Activated CD8-positive, alpha-beta memory T cell treated with anti-CD3 and anti-CD28 coated beads, Interleukin-2, amount 10 ng/mL, durations not matched to agents 7 days and 5 days (primary cell): ENCODE measurements around the gene IQGAP2. TPM values are rescaled to one million over a fixed set of nuclear protein-coding genes. Genes with fewer than 3 reads are reported as not detected.
A peak's percentile ranks its signal among the peaks of the same experiment; 100 is the strongest.

Source experiments
- ATAC-seq: fragments of 150-1000 bp; cut with Tn5 transposase; one replicate; pipeline ENCODE4 v1.10.0; 2021; ENCODE audit warnings: moderate library complexity
- CTCF ChIA-PET: fragments of 350-600 bp; sonication (Branson Sonifier 250); formaldehyde crosslinking; loops from one replicate; lab custom pipeline; 2021; ENCODE audit warnings: antibody characterized with exemption; lab: Charles Lee
- DNase-seq: peaks from one replicate; pipeline ENCODE4 v3.0.0-alpha.2; 2020
- H3K27ac Mint-ChIP-seq: one replicate; pipeline ENCODE4 v1.8.0; 2021; ENCODE audit warnings: mild to moderate bottlenecking, mixed read lengths
- H3K27me3 Mint-ChIP-seq: one replicate; pipeline ENCODE4 v1.8.0; 2021; ENCODE audit warnings: mixed read lengths
- H3K36me3 Mint-ChIP-seq: one replicate; pipeline ENCODE4 v1.8.0; 2021; ENCODE audit warnings: mild to moderate bottlenecking, mixed read lengths
- H3K4me1 Mint-ChIP-seq: one replicate; pipeline ENCODE4 v1.8.0; 2021; ENCODE audit warnings: mixed read lengths
- H3K4me3 Mint-ChIP-seq: one replicate; pipeline ENCODE4 v1.8.0; 2021; ENCODE audit warnings: mild to moderate bottlenecking, moderate library complexity, mixed read lengths
- H3K9me3 Mint-ChIP-seq: one replicate; pipeline ENCODE4 v1.8.0; 2022; ENCODE audit warnings: low read depth, mixed read lengths
- total RNA-seq, 2 experiments: library from RNA; stranded (reverse); gene quantifications; one replicate each; pipeline ENCODE4 v1.2.3, GENCODE V29; 2021

IQGAP2 gene
- total RNA-seq, 2 experiments from 2014 or later = 70.2 to 118 TPM

DNA sequence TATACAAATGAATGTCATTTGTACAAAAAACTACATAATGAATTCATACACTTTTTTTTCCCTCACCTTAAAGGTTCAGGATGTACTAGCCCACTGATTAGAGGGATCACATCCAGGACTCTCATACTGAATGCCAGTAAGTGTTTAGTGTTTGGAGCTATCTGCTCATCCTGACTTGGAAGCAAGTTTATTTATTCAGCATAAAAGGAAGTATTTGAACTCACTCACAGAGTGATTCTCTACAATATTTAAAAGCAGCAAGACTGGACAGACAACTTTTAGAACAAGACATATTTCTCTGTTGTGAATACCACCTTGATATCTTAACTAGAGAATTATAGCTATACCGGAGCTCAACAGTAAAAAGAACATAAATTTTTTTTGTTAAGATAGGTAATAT lies 14.8 kb upstream of the IQGAP2 start:
- no peaks in the 10 kb centered on the region for H3K9me3 Mint-ChIP-seq
- H3K4me1 Mint-ChIP-seq = peaks cover 59% of the 10 kb centered on the region
- no peak overlapping the region for H3K4me3 Mint-ChIP-seq
- DNase-seq (no peak), ATAC-seq (no peak)
- no peaks in the 10 kb centered on the region for H3K27me3 Mint-ChIP-seq
- H3K27ac Mint-ChIP-seq = no peak overlapping the region
- peaks cover 7% of the 10 kb centered on the region for H3K36me3 Mint-ChIP-seq
- CTCF ChIA-PET = interaction anchor here (0.9 to 6.3 kb wide), 4 partner anchors 9 to 79 kb away, joined by 3 to 32 read pairs (median 3); partner anchors contain the start of gene IQGAP2

DNA sequence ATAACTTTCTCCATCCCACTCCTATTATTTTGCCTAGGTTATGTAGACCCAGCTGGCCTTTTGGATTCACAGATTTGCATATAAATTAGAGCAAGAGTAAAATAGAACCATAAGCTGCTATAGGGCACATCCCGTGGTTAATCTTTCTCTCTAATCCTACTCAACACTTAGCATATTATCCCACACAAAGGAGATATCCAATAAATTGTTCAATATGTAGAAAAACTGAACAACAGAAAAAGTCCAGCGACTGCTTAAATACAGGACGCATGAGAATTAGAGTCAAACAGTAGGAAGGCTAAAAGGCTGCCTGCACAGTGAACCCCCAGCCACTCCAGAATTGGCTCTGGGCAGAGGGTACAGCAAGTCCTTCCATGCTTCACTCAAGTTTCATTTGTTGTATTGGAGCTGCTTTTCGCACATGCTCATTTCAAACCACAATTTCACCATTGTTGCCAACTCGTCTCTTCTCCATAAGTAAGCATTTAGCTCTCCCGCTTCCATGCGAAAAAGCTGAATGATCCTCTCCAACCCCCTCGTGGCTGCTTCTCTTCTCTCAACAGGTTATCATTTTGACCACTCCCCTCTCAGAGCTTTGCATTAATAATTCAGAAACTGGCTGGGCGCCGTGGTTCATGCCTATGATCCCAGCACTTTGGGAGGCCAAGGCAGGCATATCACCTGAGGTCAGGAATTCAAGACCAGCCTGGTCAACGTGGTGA lies 14.1 kb upstream of the IQGAP2 start:
- DNase-seq = no peak
- H3K4me1 Mint-ChIP-seq = peaks cover 56% of the 10 kb centered on the region
- ATAC-seq = no peak
- no peak overlapping the region for H3K27ac Mint-ChIP-seq
- no peak overlapping the region for H3K4me3 Mint-ChIP-seq
- no peaks in the 10 kb centered on the region for H3K9me3 Mint-ChIP-seq
- H3K36me3 Mint-ChIP-seq = peaks cover 8% of the 10 kb centered on the region
- no peaks in the 10 kb centered on the region for H3K27me3 Mint-ChIP-seq
- CTCF ChIA-PET = interaction anchor here (0.9 to 6.3 kb wide), 4 partner anchors 9 to 80 kb away, joined by 3 to 32 read pairs (median 3); partner anchors contain the start of gene IQGAP2

DNA sequence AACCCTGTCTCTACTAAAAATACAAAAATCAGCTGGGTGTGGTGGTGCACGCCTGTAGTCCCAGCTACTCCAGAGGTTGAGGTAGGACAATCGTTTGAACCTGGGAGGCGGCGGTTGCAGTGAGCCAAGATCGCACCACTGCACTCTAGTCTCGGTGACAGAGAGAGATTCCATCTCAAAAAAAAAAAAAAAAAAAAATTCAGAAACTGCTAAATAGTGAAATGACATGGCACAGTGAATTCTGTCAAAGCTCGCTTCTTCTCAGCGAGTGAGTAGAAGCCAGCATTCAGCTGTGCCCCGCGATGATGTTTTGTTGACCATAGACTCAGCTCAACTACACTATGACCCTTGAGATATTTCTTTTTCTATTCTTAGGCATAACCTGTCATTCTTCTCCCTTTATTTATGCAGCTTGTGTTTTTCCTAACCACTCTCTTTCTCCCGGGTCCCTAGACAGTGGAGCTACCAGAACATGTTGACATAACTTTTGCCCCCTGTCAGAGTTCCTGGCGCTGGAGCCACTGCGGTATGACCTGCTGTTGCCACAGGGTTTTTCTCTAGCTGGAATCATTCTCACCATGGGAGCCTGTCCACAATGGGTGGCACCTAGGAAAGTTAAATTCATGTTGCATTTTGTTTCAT lies 13.5 kb upstream of the IQGAP2 start:
- H3K27me3 Mint-ChIP-seq = no peaks in the 10 kb centered on the region
- ATAC-seq (no peak), DNase-seq (no peak)
- CTCF ChIA-PET = interaction anchor here (6.3 kb wide), 1 partner anchor 14 kb away, joined by 32 read pairs; the partner anchor contains the start of gene IQGAP2
- H3K9me3 Mint-ChIP-seq = no peaks in the 10 kb centered on the region
- H3K4me1 Mint-ChIP-seq = peaks cover 53% of the 10 kb centered on the region
- H3K4me3 Mint-ChIP-seq = no peak overlapping the region
- H3K36me3 Mint-ChIP-seq = peaks cover 8% of the 10 kb centered on the region
- no peak overlapping the region for H3K27ac Mint-ChIP-seq

DNA sequence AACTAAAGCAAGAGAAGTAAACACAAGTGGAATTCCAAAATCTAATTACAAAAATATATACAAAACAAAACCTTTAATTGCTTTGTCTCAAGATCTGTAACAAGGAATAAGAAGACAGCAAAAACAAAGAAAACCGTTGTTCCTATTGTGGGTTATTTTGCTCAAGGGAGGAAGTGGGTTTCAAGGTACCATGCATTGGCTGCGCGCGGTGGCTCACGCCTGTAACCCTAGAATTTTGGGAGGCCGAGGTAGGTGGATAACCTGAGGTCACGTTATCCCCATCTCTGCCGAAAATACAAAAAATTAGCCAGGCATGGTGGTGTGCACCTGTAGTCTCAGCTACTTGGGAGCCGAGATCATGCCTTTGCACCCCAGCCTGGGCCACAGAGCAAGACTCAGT lies 12.1 kb upstream of the IQGAP2 start:
- peak overlapping the region; percentile 66 for H3K27ac Mint-ChIP-seq
- no peak overlapping the region for H3K4me3 Mint-ChIP-seq
- no peaks in the 10 kb centered on the region for H3K27me3 Mint-ChIP-seq
- H3K4me1 Mint-ChIP-seq = peaks cover 47% of the 10 kb centered on the region
- ATAC-seq (peak; percentile 57), DNase-seq (no peak)
- no peaks in the 10 kb centered on the region for H3K9me3 Mint-ChIP-seq
- H3K36me3 Mint-ChIP-seq = peaks cover 8% of the 10 kb centered on the region
- CTCF ChIA-PET = interaction anchor here (0.7 to 6.3 kb wide), 4 partner anchors 9 to 173 kb away, joined by 3 to 32 read pairs (median 3); partner anchors contain the start of gene IQGAP2

DNA sequence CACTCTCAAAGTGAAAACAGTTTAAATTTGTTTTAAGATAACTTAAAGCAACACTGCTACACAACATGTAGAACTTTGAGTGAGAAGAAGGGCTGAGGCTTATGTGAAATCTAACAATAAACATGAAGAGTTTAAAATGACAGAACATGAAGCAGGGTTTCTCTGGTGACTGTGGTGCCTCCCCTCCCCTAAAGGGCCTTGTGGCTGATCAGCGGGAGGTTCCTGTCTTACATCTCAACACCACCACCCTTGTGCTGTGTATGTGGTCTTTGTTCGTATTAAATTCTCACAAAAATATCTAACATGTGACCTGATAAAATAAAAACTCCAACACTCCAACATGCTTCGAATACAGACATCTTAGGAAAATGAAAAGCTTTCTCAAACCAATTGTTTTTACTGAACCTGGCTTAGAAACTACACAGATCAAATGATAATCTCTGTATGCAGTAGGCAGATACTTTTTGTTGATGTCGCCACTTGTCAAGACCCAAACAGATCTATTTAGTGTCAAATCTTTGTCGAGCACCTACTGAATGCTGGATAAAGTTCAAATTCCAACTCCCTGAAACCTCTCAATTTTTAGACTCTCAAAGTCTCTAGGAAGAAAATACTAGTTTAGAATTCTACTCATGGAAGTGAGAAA lies 9.9 kb upstream of the IQGAP2 start:
- Mint-ChIP-seq H3K36me3 (peaks cover 8% of the 10 kb centered on the region), H3K9me3 (no peaks in the 10 kb centered on the region), H3K4me3 (no peak overlapping the region), H3K27ac (peak overlapping the region; percentile 71), H3K27me3 (no peaks in the 10 kb centered on the region), H3K4me1 (peaks cover 45% of the 10 kb centered on the region)
- CTCF ChIA-PET = interaction anchor here (1.1 to 2.6 kb wide), 6 partner anchors 9 to 151 kb away, joined by 3 to 19 read pairs (median 4); partner anchors contain the start of gene IQGAP2
- ATAC-seq (peak; percentile 80), DNase-seq (peak; percentile 51)

DNA sequence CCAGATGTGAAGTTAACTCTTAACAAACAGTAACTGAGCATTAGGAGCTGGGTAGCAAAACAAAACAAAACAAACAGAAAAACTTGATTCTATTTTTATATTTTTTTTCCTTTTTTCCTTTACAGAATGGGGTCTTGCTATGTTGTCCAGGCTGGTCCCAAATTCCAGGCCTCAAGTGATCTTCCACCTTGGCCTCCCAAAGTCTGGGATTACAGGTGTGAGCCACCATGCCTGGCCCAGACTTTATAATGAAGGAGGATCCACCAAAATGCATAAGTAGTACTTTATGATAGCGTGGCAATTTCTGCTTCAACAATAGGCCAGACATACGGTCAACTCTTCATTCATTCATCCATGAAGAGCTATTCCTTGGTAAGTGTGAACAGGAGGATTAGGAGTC lies 5.9 kb upstream of the IQGAP2 start:
- H3K27me3 Mint-ChIP-seq = peaks cover 3% of the 10 kb centered on the region
- CTCF ChIA-PET = no interaction called here
- no peak overlapping the region for H3K4me3 Mint-ChIP-seq
- no peak for ATAC-seq
- no peaks in the 10 kb centered on the region for H3K9me3 Mint-ChIP-seq
- no peak for DNase-seq
- H3K36me3 Mint-ChIP-seq = peaks cover 5% of the 10 kb centered on the region
- peaks cover 36% of the 10 kb centered on the region for H3K4me1 Mint-ChIP-seq
- no peak overlapping the region for H3K27ac Mint-ChIP-seq

DNA sequence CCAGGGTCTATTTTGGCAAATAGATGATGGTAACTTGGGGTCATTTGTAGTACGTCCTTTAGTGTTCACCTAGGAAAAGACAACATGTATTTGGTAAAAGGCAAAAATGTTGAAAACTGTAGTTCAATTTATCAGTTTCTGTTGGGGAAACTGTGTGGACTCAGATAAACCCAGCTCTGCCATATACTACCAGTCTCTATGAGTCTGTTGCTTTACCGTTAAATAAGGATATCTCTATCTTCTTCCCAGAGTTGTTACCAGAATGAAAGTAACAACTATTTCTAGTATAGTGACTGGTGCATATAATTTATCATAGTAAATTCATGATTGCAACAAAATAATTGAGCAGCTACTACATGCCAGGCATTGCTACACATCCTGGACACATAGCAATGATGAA lies 3.8 kb upstream of the IQGAP2 start:
- peaks cover 3% of the 10 kb centered on the region for H3K36me3 Mint-ChIP-seq
- H3K4me1 Mint-ChIP-seq = peaks cover 26% of the 10 kb centered on the region
- no peaks in the 10 kb centered on the region for H3K9me3 Mint-ChIP-seq
- H3K27ac Mint-ChIP-seq = no peak overlapping the region
- no peak overlapping the region for H3K4me3 Mint-ChIP-seq
- CTCF ChIA-PET = no interaction called here
- DNase-seq (no peak), ATAC-seq (no peak)
- H3K27me3 Mint-ChIP-seq = peaks cover 3% of the 10 kb centered on the region

DNA sequence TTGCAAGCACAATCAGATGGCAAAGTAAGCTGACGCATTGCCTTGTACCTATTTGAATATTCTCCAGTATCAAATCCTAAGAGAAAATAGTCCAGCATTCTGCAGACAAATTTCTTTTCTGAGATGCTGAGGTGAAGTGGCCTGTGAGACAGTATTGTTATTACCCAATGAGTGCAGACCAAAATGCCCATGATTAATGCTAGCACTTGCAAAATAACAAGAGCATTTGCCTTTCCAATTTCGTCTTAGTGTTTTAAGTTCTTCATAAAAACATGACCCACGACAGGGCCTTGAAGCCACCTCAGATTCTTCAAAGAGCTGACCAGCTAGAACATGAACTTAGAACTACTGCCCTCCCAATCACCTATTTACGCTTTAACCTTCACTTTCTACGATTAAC lies 2.6 kb upstream of the IQGAP2 start:
- H3K4me3 Mint-ChIP-seq = no peak overlapping the region
- H3K27ac Mint-ChIP-seq = no peak overlapping the region
- CTCF ChIA-PET = interaction anchor here (1.0 to 1.2 kb wide), 3 partner anchors 14 to 315 kb away, joined by 3 to 6 read pairs (median 3); no protein-coding TSS in a partner anchor
- DNase-seq (no peak), ATAC-seq (no peak)
- peaks cover 33% of the 10 kb centered on the region for H3K4me1 Mint-ChIP-seq
- no peaks in the 10 kb centered on the region for H3K9me3 Mint-ChIP-seq
- H3K27me3 Mint-ChIP-seq = peaks cover 3% of the 10 kb centered on the region
- H3K36me3 Mint-ChIP-seq = peaks cover 9% of the 10 kb centered on the region

DNA sequence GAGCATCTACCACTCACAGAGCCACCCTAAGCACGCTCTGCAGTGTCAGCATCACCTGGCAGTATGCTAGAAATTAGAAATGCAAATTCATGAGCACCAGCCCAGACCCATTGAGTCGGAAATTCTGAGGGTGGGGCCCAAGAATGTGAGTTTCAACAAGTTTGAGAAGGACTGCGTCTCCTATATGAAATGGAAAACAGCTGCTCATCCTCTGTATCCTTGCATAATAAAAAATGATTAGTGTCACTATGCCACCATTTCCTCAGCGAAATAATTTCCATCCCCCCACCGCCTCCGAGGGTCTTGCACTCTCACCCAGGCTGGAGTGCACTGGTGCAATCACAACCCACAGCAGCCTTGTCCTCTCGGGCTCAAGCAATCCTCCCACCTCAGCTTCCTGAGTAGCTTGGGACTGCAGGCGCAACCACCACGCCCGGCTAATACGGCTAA lies 1.3 kb upstream of the IQGAP2 start:
- Mint-ChIP-seq H3K4me3 (peak overlapping the region; percentile 84), H3K27me3 (peaks cover 3% of the 10 kb centered on the region), H3K36me3 (peaks cover 16% of the 10 kb centered on the region), H3K4me1 (peaks cover 47% of the 10 kb centered on the region), H3K27ac (peak overlapping the region; percentile 98), H3K9me3 (no peaks in the 10 kb centered on the region)
- DNase-seq = peak; percentile 47
- CTCF ChIA-PET = interaction anchor here (1.1 to 7.2 kb wide), 12 partner anchors 9 to 227 kb away, joined by 3 to 103 read pairs (median 14); no protein-coding TSS in a partner anchor
- ATAC-seq = no peak

DNA sequence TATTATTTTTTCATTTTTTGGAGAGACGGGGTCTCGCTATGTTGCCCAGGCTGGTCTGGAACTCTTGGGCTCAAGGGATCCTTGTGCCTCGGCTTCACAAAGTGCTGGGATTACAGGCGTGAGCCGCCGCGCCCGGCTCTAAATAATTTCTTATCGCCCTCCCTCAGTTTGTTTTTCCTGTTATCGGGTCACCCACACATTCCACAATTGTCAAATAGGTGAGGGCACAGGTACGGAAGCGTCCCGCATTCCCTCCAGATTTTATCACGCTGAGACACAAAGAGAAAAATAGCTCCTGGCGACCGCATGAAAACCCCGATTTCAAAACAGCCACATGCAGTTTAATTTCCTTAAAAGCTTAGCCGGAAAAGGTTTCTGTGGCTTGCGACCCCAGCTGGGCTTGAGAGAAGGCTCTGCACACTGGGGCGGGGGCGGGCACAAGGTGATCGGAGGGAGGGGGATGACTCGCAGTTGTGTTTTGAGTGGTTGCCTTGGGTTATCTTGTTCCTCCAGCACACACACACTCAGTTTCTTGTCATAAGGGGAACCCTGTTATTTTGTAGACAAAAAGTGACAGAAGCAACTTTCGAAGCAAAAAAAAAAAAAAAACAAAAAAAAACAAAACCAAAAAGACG lies 717 bp upstream of the IQGAP2 start:
- DNase-seq (peak; percentile 94), ATAC-seq (peak; percentile 61)
- Mint-ChIP-seq H3K27ac (peak overlapping the region; percentile 98), H3K4me1 (peaks cover 52% of the 10 kb centered on the region), H3K4me3 (peak overlapping the region; percentile 84), H3K36me3 (peaks cover 21% of the 10 kb centered on the region), H3K27me3 (peaks cover 3% of the 10 kb centered on the region), H3K9me3 (no peaks in the 10 kb centered on the region)
- CTCF ChIA-PET = interaction anchor here (0.7 to 7.2 kb wide), 17 partner anchors 9 to 227 kb away, joined by 3 to 103 read pairs (median 9); no protein-coding TSS in a partner anchor

DNA sequence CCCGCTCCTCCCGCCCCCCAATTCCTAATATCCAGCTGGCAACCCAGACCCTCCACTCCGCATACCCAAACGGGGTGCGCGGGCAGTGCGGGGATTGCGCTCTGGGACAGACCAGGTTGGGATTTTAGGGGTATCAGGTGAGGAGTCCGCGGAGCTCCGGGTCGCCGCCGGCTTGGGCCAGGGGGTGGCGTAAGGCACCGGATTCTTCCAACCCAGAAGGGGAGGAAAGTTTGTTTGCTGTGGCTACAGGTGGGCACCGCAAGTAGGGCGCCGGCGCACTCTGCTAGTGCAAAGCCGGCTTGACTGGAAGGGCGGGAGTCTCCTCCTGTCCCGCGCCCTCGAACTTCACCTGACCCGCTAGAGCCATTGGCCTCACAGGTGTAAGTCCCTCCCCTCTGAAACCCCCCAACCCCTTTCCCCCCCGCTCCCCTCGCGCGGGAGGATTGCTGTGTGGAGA lies 709 bp downstream of the IQGAP2 start:
- ATAC-seq = peak; percentile 28
- CTCF ChIA-PET = interaction anchor here (0.7 to 7.2 kb wide), 34 partner anchors 11 to 1067 kb away, joined by 3 to 103 read pairs (median 4); partner anchors contain the start of gene HMGCR
- H3K9me3 Mint-ChIP-seq = peaks cover 2% of the 10 kb centered on the region
- H3K27me3 Mint-ChIP-seq = peaks cover 3% of the 10 kb centered on the region
- H3K27ac Mint-ChIP-seq = peak overlapping the region; percentile 98
- peaks cover 59% of the 10 kb centered on the region for H3K4me1 Mint-ChIP-seq
- H3K4me3 Mint-ChIP-seq = peak overlapping the region; percentile 84
- peaks cover 29% of the 10 kb centered on the region for H3K36me3 Mint-ChIP-seq
- DNase-seq = peak; percentile 83
